Measurements from ENCODE around the gene CDH15. TPM values are rescaled to one million over a fixed set of nuclear protein-coding genes. Genes with fewer than 3 reads are reported as not detected.

The CDH15 gene
- total RNA-seq, 2 experiments from 2014 or later: not detected

DNA sequence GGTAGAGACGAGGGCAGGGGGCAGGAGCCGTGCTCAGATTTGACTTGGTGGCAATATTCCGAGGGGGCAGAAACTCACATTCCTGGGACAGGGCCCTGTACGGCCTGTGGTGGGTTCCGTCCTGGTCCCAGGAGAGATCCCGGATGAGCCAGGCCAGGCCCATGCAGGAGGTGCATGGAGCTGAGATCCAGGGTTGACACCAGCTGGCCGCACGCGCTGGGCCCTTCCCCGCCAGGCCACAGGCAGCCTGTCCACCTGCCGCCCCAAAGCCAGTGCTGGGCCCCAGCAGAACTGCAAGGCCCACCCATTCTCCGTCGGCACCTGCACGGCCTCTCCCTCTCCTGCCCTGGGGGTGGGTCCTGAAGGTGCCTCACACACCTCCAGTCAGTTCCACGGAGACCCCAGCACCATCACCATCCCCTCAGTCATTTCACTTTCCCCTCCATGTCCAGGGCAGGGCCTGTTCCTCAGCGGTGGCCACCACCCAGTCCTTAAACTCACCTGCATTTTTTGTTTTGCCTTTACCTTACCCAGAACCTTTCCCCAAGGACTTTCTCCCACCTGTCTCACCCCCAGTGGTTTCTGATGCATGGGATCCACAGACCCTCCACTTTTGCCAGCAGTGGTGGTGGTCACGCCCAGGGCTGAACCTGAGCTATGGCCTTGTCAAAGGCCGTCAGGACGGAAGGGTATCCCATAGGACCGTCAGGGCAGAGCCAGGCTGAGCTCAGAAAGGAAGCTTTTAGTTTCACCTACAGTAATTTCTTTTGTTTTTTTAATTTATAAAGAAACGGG lies 25.1 kb upstream of the CDH15 start:
- Mint-ChIP-seq H3K4me3 (no peak overlapping the region), H3K27ac (no peak overlapping the region), H3K9me3 (no peaks in the 10 kb centered on the region), H3K4me1 (no peaks in the 10 kb centered on the region), H3K36me3 (peaks cover 29% of the 10 kb centered on the region), H3K27me3 (no peaks in the 10 kb centered on the region)
- DNase-seq: no peak

GRCh38 chr16:89147085-89147817 lies 24.3 kb upstream of the CDH15 start:
- Mint-ChIP-seq H3K27me3 (no peaks in the 10 kb centered on the region), H3K27ac (no peak overlapping the region), H3K36me3 (peaks cover 33% of the 10 kb centered on the region), H3K4me1 (no peaks in the 10 kb centered on the region), H3K4me3 (no peak overlapping the region), H3K9me3 (no peaks in the 10 kb centered on the region)
- DNase-seq: no peak

GRCh38 chr16:89149386-89149785 lies 22.2 kb upstream of the CDH15 start:
- no peak overlapping the region for H3K4me3 Mint-ChIP-seq
- no peaks in the 10 kb centered on the region for H3K9me3 Mint-ChIP-seq
- peaks cover 33% of the 10 kb centered on the region for H3K36me3 Mint-ChIP-seq
- DNase-seq: no peak
- H3K27ac Mint-ChIP-seq: no peak overlapping the region
- no peaks in the 10 kb centered on the region for H3K4me1 Mint-ChIP-seq
- no peaks in the 10 kb centered on the region for H3K27me3 Mint-ChIP-seq

DNA sequence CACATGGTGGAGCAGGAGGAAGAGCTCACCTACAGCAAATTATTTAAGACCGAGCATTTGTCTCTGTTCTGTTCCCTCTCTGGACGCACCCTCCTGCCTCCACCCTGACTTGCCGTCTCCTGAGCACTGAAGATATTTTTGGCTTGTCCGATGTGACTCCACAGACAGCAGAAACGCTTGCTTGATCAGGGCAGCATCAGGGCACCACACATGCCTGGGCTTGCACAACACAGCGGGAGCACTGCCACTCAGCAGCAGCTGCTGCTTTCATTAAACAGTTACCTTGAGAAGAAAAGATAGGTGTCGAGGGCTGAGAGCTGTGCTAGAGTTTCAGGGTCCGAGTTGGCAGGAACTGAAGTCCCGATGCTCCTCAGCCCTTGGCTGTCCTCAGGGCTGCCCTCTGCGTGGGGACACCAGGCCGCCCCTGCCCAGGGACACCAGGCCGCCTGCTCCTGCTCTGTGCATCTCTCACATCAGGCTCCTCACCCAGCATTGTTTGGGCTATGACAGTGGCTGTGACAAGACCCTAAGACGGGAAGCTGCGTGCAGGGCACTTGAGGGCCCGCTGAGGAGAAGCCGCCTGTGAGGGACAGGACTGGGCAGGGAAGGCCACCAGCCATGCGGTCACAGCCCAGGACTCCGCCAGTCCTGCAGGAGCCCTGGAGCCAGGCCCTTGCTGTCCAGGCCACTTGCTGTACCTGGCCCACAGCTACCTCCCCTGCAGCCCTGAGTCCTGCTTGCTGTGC lies 21.3 kb upstream of the CDH15 start:
- no peaks in the 10 kb centered on the region for H3K4me1 Mint-ChIP-seq
- no peak overlapping the region for H3K4me3 Mint-ChIP-seq
- no peak overlapping the region for H3K27ac Mint-ChIP-seq
- no peaks in the 10 kb centered on the region for H3K27me3 Mint-ChIP-seq
- no peak for DNase-seq
- H3K9me3 Mint-ChIP-seq: no peaks in the 10 kb centered on the region
- peaks cover 33% of the 10 kb centered on the region for H3K36me3 Mint-ChIP-seq

DNA sequence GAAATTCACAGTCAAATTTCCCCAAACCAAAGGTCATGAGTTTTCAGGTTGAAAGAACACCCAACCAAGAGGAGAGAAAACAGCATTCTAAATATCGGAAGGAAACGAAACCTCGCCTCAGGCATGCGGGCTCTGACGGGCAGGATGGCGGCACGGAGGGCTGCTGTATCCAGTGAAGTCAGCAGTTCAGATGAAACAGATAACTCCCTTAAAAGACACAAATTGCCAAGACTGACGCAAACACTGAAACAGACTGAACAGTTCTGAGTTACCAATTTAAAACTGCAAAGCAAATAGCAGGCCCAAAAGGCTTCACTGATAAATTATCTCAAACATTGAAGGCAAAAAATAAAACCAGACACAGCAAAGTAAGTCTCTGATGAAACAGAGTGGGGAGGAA lies 20.6 kb upstream of the CDH15 start:
- H3K27ac Mint-ChIP-seq: no peak overlapping the region
- no peak overlapping the region for H3K4me3 Mint-ChIP-seq

GRCh38 chr16:89152831-89153700 lies 18.5 kb upstream of the CDH15 start:
- H3K27ac Mint-ChIP-seq: no peak overlapping the region
- H3K9me3 Mint-ChIP-seq: no peaks in the 10 kb centered on the region
- no peaks in the 10 kb centered on the region for H3K4me1 Mint-ChIP-seq
- H3K4me3 Mint-ChIP-seq: no peak overlapping the region
- peaks cover 20% of the 10 kb centered on the region for H3K36me3 Mint-ChIP-seq
- DNase-seq: no peak
- H3K27me3 Mint-ChIP-seq: no peaks in the 10 kb centered on the region

More for the DNA sequence above, 20.6 kb upstream of the CDH15 start:
- no peaks in the 10 kb centered on the region for H3K4me1 Mint-ChIP-seq
- DNase-seq: no peak
- H3K9me3 Mint-ChIP-seq: no peaks in the 10 kb centered on the region
- peaks cover 33% of the 10 kb centered on the region for H3K36me3 Mint-ChIP-seq
- H3K27me3 Mint-ChIP-seq: no peaks in the 10 kb centered on the region

DNA sequence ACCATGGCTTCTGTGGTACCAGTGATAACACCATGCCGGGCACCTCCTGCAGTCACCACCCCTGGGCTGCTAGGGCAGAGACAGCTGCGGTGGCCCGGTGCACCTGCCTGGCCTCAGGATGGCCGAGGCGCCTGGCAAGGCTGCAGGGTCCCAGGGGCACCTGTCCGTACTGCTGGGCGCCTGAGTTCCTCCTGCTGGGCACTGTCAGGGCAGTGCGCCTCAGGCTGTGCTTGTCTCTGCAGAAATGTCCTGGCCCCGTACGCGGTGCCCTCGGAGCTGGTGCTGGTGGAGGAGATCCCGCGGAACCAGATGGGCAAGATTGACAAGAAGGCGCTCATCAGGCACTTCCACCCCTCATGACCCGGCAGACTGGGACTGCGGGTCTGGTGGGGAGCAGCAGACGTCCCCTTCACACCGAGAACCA lies 17.7 kb upstream of the CDH15 start:
- no peak overlapping the region for H3K27ac Mint-ChIP-seq
- H3K36me3 Mint-ChIP-seq: peaks cover 13% of the 10 kb centered on the region
- no peak for DNase-seq
- no peaks in the 10 kb centered on the region for H3K9me3 Mint-ChIP-seq
- H3K4me3 Mint-ChIP-seq: no peak overlapping the region
- H3K27me3 Mint-ChIP-seq: no peaks in the 10 kb centered on the region
- H3K4me1 Mint-ChIP-seq: no peaks in the 10 kb centered on the region

DNA sequence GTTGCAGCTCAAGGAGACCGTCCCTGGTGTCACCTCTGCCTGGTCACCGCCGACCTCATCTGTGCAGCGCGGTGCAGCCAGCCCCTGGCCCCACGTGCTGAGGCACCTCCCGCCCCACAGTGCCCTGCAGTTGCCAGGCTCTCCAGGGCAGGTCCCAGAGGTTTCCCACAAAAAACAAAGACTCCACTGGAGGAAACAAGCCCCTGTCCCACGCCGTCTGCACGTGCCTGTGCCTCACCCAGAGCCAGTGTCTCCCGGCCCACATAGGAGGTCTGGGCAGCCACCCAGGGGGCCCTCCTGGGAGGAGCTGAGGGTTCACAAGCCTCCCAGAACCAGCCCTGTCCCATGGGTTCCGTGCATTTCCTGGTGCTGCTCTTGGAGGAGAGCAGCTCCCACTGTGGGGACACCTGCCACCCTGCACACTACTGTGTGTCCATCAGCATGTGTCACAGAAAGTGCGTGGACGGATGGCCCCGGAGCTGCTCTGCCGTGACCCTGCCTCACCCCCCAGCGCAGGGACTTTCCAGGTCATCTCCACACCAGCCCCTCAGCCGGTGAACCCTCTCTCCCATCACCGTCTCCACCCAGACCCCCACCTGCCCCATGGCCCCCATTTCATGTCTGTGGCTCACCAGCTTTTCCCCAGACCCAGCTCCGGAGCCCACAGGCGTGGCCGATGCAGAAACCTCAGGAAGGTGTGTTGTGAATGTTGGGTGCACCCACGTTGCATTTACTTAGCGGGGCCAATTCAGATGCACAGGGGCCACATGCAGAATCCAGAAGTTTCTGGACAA lies 17.0 kb upstream of the CDH15 start:
- Mint-ChIP-seq H3K27ac (no peak overlapping the region), H3K4me3 (no peak overlapping the region)
- DNase-seq: no peak

GRCh38 chr16:89155184-89155679 lies 16.3 kb upstream of the CDH15 start:
- Mint-ChIP-seq H3K4me3 (no peak overlapping the region), H3K4me1 (no peaks in the 10 kb centered on the region), H3K27me3 (no peaks in the 10 kb centered on the region), H3K27ac (no peak overlapping the region), H3K36me3 (peaks cover 3% of the 10 kb centered on the region), H3K9me3 (no peaks in the 10 kb centered on the region)
- no peak for DNase-seq

More for the DNA sequence above, 17.0 kb upstream of the CDH15 start:
- Mint-ChIP-seq H3K4me1 (no peaks in the 10 kb centered on the region), H3K27me3 (no peaks in the 10 kb centered on the region), H3K36me3 (peaks cover 6% of the 10 kb centered on the region), H3K9me3 (no peaks in the 10 kb centered on the region)

GRCh38 chr16:89155851-89156739 lies 15.5 kb upstream of the CDH15 start:
- H3K36me3 Mint-ChIP-seq: peaks cover 3% of the 10 kb centered on the region
- DNase-seq: no peak
- H3K4me3 Mint-ChIP-seq: no peak overlapping the region
- no peak overlapping the region for H3K27ac Mint-ChIP-seq
- no peaks in the 10 kb centered on the region for H3K9me3 Mint-ChIP-seq
- H3K27me3 Mint-ChIP-seq: no peaks in the 10 kb centered on the region
- no peaks in the 10 kb centered on the region for H3K4me1 Mint-ChIP-seq

GRCh38 chr16:89156740-89157645 lies 14.6 kb upstream of the CDH15 start:
- no peak for DNase-seq
- no peak overlapping the region for H3K4me3 Mint-ChIP-seq
- peaks cover 1% of the 10 kb centered on the region for H3K36me3 Mint-ChIP-seq
- H3K27ac Mint-ChIP-seq: no peak overlapping the region
- H3K9me3 Mint-ChIP-seq: no peaks in the 10 kb centered on the region
- no peaks in the 10 kb centered on the region for H3K4me1 Mint-ChIP-seq
- no peaks in the 10 kb centered on the region for H3K27me3 Mint-ChIP-seq

DNA sequence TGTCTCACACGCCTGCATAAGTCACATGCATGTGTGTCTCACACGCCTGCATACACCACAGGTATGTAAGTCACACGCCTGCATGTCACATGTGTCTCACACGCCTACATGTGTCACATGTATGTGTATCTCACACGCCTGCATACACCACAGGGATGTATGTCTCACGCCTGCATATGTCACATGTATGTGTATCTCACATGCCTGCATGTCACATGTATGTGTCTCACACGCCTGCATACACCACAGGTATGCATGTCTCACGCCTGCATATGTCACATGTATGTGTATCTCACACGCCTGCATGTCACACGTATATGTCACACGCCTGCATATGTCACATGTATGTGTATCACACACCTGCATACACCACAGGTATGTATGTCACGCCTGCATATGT lies 13.8 kb upstream of the CDH15 start:
- Mint-ChIP-seq H3K36me3 (no peaks in the 10 kb centered on the region), H3K27me3 (no peaks in the 10 kb centered on the region), H3K4me1 (no peaks in the 10 kb centered on the region), H3K27ac (no peak overlapping the region), H3K9me3 (no peaks in the 10 kb centered on the region), H3K4me3 (no peak overlapping the region)
- DNase-seq: no peak
